ENCODE measurements around the gene SLC49A4. TPM values are rescaled to one million over a fixed set of nuclear protein-coding genes. Genes with fewer than 3 reads are reported as not detected.

SLC49A4 gene
- total and polyA plus RNA-seq, 3 donors from 2014 or later = 12.4 to 23.7 (median 17.7) TPM

DNA sequence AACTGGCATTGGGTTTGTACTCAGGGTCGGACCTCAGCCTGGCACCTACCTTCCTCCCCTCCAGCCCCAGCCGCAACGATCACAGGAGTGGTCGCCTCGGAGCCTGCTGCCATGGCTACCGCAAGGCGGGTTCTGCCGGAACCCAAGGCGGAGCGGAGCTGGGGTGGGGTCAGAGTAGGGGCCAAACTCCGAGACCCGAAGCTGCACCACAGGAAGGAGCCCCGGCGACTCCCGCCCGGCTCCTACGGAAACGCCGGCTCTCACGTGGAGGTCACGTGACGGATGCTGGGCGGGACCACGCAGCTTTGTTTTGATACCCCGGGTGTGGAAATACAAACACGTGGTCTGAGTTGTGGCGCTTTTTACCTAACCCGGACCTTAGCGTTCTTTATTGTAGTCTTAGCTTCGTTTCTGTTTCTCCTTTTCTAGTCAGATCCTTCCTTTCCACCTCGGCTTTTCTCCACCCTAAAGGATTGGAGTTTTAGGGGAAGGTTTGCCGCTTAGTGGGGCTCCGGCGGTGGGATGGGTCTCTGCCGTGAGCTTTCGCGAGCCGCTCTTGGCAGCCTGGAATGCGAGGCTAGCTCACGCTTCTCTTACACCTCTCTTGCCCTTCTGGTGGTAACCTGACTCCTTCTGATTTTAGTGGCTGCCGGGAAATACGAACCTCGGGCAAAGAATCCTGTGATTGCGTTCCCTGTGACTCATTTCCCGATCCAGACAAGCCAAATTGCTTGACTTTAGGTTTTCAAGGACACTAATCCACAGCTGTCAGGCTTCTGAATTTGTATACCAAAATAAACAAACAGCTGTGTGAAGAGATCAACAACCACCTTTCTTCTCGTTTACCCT is 1.1 kb upstream of the SLC49A4 start, which contains the start of gene HSPBAP1:
Gene HSPBAP1 (minus strand): TSS at position 264 of the 849 bp plus-strand sequence. CDS start 151 bp downstream, at position 113.
- H3K36me3 ChIP-seq (ENCODE audit: low read depth, missing control alignments) = no peaks in the 10 kb centered on the region
- 0 to 1% methylated on average over 36 to 45 of the region's 46 CpGs for WGBS, 2 donors
- DNase-seq = peak; percentile 97
- peak within 1 kb of the TSS; percentile 84 to 97 for H3K27ac ChIP-seq
- TF ChIP-seq, protein P1, sequence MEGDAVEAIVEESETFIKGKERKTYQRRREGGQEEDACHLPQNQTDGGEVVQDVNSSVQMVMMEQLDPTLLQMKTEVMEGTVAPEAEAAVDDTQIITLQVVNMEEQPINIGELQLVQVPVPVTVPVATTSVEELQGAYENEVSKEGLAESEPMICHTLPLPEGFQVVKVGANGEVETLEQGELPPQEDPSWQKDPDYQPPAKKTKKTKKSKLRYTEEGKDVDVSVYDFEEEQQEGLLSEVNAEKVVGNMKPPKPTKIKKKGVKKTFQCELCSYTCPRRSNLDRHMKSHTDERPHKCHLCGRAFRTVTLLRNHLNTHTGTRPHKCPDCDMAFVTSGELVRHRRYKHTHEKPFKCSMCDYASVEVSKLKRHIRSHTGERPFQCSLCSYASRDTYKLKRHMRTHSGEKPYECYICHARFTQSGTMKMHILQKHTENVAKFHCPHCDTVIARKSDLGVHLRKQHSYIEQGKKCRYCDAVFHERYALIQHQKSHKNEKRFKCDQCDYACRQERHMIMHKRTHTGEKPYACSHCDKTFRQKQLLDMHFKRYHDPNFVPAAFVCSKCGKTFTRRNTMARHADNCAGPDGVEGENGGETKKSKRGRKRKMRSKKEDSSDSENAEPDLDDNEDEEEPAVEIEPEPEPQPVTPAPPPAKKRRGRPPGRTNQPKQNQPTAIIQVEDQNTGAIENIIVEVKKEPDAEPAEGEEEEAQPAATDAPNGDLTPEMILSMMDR (IDR thresholded peaks at IDR 0.05) = peak in 1 of 3 experiments; percentile 3
- TF ChIP-seq POLR2A (IDR thresholded peaks at IDR 0.05) = peak; percentile 5
- H3K9me3 ChIP-seq = no peaks in the 10 kb centered on the region
- intact Hi-C loops (cut with DNase I; ENCODE audit: low total_unique reads) = no loop called here
- H3K27me3 ChIP-seq = no peaks in the 10 kb centered on the region
- H3K4me1 ChIP-seq = peaks cover 11% of the 10 kb centered on the region
- peak within 1 kb of the TSS; percentile 75 to 79 for H3K4me3 ChIP-seq

DNA sequence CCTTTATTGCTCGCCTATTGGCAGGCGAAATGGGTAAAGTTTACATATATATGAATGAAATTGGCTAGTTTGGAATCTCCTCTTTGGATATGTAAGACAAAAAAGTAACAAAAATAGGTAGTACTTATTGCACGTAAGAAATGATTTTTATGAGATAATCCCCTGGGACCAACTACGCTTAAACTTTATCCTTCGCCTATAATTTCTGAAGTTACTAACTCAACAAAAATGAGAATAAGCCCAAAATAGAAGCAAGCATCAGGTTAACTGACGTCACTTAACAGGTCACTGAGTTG is 438 bp upstream of the SLC49A4 start:
- intact Hi-C loops (cut with DNase I; ENCODE audit: low total_unique reads) = no loop called here
- H3K36me3 ChIP-seq (ENCODE audit: low read depth, missing control alignments) = no peaks in the 10 kb centered on the region
- H3K27ac ChIP-seq = peak overlapping the region; percentile 84 to 97
- H3K4me3 ChIP-seq = peak overlapping the region; percentile 75 to 79
- H3K4me1 ChIP-seq = peaks cover 11% of the 10 kb centered on the region
- DNase-seq = no peak
- no peaks in the 10 kb centered on the region for H3K27me3 ChIP-seq
- no peaks in the 10 kb centered on the region for H3K9me3 ChIP-seq
- TF ChIP-seq, protein P1 (IDR thresholded peaks at IDR 0.05) = no peak
- TF ChIP-seq POLR2A (IDR thresholded peaks at IDR 0.05) = no peak
- 0% methylated on average over 6 of the region's 6 CpGs for WGBS, 2 donors

DNA sequence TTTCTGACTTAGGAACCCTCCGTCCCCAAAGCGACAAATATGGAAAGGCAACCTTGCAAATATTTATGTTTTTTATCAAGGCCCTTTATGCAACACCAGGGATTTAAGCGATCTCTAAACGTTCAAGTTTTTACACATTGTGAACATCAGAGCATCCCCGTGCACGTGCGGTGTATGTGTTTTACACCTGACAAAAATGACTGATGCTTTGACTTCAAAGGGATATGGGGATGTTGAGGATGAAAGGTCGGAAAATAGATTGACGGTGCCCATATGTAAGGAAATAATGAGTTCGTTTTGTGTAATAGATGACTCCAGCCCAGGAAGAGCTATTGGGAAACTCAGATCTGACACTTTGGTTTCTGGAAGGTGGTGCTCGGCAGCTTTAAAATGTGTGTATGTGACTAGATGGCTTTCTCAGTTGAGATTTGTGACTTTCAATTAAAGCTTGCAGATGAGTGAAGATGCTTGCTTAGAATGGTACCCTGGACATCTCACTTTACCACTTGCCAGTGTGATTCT is 866 bp downstream of the SLC49A4 start:
- Histone ChIP-seq H3K27me3 (no peaks in the 10 kb centered on the region), H3K4me1 (peaks cover 11% of the 10 kb centered on the region), H3K36me3 (ENCODE audit: low read depth, missing control alignments) (no peaks in the 10 kb centered on the region), H3K9me3 (no peaks in the 10 kb centered on the region), H3K27ac (peak overlapping the region; percentile 84 to 97), H3K4me3 (peak overlapping the region; percentile 75 to 79)
- intact Hi-C loops (cut with DNase I; ENCODE audit: low total_unique reads) = no loop called here
- TF ChIP-seq, protein P1 (IDR thresholded peaks at IDR 0.05) = no peak
- TF ChIP-seq POLR2A (IDR thresholded peaks at IDR 0.05) = no peak
- no peak for DNase-seq
- WGBS, 2 donors = 10 to 14% methylated on average over 11 of the region's 11 CpGs

DNA sequence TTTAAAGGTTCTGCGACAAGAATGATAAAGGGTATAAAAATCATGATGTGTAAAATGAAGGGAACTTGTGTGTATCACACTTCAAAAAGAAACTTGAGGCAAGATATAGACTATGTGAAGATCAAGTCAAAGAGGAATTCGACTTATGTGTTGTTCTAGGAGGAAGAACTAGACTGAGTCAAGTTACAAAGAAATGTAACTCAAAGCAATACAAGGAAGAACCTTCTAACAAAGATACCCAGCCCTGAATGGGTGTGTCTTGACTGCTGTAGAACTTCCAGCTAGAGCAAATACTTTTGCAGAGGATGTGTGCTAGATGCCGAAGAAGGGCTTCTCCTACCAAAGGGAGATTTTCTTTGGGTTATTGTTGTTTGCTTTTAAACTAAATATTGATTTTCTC is 2.4 kb downstream of the SLC49A4 start:
- intact Hi-C loops (cut with DNase I; ENCODE audit: low total_unique reads) = no loop called here
- H3K36me3 ChIP-seq (ENCODE audit: low read depth, missing control alignments) = no peaks in the 10 kb centered on the region
- 74 to 83% methylated on average over 3 of the region's 3 CpGs for WGBS, 2 donors
- no peak overlapping the region for H3K4me3 ChIP-seq
- H3K9me3 ChIP-seq = no peaks in the 10 kb centered on the region
- H3K4me1 ChIP-seq = peaks cover 11% of the 10 kb centered on the region
- no peak for DNase-seq
- no peaks in the 10 kb centered on the region for H3K27me3 ChIP-seq
- no peak for TF ChIP-seq POLR2A (IDR thresholded peaks at IDR 0.05)
- TF ChIP-seq, protein P1 (IDR thresholded peaks at IDR 0.05) = no peak
- H3K27ac ChIP-seq = no peak overlapping the region

All from testis (tissue), 3 donors.